Gastrocnemius medialis (tissue), 4 donors: Measurements from ENCODE around the gene MBNL2. TPM values are rescaled to one million over a fixed set of nuclear protein-coding genes. Genes with fewer than 3 reads are reported as not detected.

Experiments
- ATAC-seq, 2 donors: fragments of 150-250 bp; one replicate each; pipeline ENCODE4 v1.9.1; 2016
- DNase-seq, 2 donors: peaks; one replicate each; pipeline ENCODE4 v3.0.0-alpha.2; 2019
- H3K27ac ChIP-seq, 4 donors: fragments of 200-600 bp; sonication (generic); 1 replicate in 1 of 4; 2 replicates in 3 of 4; pipeline ENCODE4 v1.5.1; 2016 to 2018; ENCODE audit warnings: mild to moderate bottlenecking in 2 of 4, moderate library complexity in 1 of 4
- H3K27me3 ChIP-seq, 3 donors: fragments of 200-600 bp; sonication (generic) in 2 of 3; 1 replicate in 1 of 3; 2 replicates in 2 of 3; pipeline versions ENCODE4 v1.5.1 to v1.6.0; 2016 to 2019; ENCODE audit warnings: mild to moderate bottlenecking in 1 of 3, moderate library complexity in 1 of 3
- H3K36me3 ChIP-seq, 2 donors: fragments of 200-600 bp; sonication (generic) in 1 of 2; one replicate each; pipeline ENCODE4 v1.5.1; 2017 to 2018
- H3K4me1 ChIP-seq, 2 donors: fragments of 200-600 bp; sonication (generic) in 1 of 2; one replicate each; pipeline ENCODE4 v1.5.1; 2016 to 2017; ENCODE audit warnings: mild to moderate bottlenecking in 2 of 2
- H3K4me3 ChIP-seq, 4 donors: fragments of 200-600 bp; sonication (generic) in 3 of 4; 1 replicate in 1 of 4; 2 replicates in 3 of 4; pipeline ENCODE4 v1.5.1; 2016 to 2019; ENCODE audit warnings: mild to moderate bottlenecking in 2 of 4
- H3K9me3 ChIP-seq, 3 donors: fragments of 200-600 bp; sonication (generic) in 2 of 3; 1 replicate in 1 of 3; 2 replicates in 2 of 3; pipeline ENCODE4 v1.5.1; 2016 to 2019
- CTCF ChIP-seq, 5 experiments: fragments of 450-650 bp in 3 of 5; fragments of 200-600 bp in 2 of 5; sonication (generic) in 2 of 5; IDR thresholded peaks in 4 of 5; conservative IDR thresholded peaks in 1 of 5; 1 replicate in 4 of 5; 2 replicates in 1 of 5; pipeline ENCODE4 v1.5.1; 2016 to 2019; ENCODE audit warnings: antibody characterized with exemption in 5 of 5, mild to moderate bottlenecking in 3 of 5, moderate library complexity in 3 of 5
- POLR2A ChIP-seq, 2 donors: fragments of 450-650 bp; IDR thresholded peaks; one replicate each; pipeline ENCODE4 v1.6.1; 2017; ENCODE audit warnings: antibody characterized with exemption in 2 of 2, mild to moderate bottlenecking in 2 of 2, moderate library complexity in 2 of 2
- in situ Hi-C, 4 donors: fragments of 200-750 bp; cut with MboI; loops; one replicate each; pipeline versions ENCODE4 v1.15.0 to v1.8.0; 2017; ENCODE audit warnings: low sequenced_read_pairs in 4 of 4
- intact Hi-C: fragments of 100-400 bp; cut with DNase I; formaldehyde crosslinking; loops from one replicate; pipeline ENCODE4 v1.15.1; 2023; ENCODE audit warnings: low total_unique reads
- total RNA-seq, 4 donors: library from RNA; depleted of rRNA; stranded (reverse); fragments of >200 nt; gene quantifications; one replicate each; pipeline versions ENCODE4 v1.1.0 to v1.2.3, GENCODE V29; 2016

The MBNL2 gene
- total RNA-seq, 4 donors from 2014 or later: 47.9 to 92.0 (median 71.3) TPM

- Histone ChIP-seq H3K27me3 (no peaks in the 10 kb centered on the region), H3K36me3 (no peaks in the 10 kb centered on the region), H3K4me3 (no peak overlapping the region), H3K4me1 (peaks cover 61 to 72% of the 10 kb centered on the region in 2 donors), H3K9me3 (no peaks in the 10 kb centered on the region), H3K27ac (peak overlapping the region; percentile 13 to 45 (median 38))
- intact Hi-C loops (no loop called here), in situ Hi-C loops (no loop called here)
- no peak for TF ChIP-seq POLR2A (IDR thresholded peaks at IDR 0.05)
- no peak for TF ChIP-seq CTCF (IDR thresholded peaks at IDR 0.05 in 4 of 5, conservative IDR thresholded peaks at IDR 0.05 in 1 of 5)
- DNase-seq (no peak), ATAC-seq (no peak)
Measured at GRCh38 chr13:97307118-97307881, 85.2 kb downstream of the MBNL2 start.

- no peaks in the 10 kb centered on the region for H3K9me3 ChIP-seq
- H3K4me1 ChIP-seq: peaks cover 54 to 68% of the 10 kb centered on the region in 2 donors
- in situ Hi-C loops: no loop called here
- peak overlapping the region; percentile 13 to 45 (median 38) for H3K27ac ChIP-seq
- no peak for TF ChIP-seq POLR2A (IDR thresholded peaks at IDR 0.05)
- no peak for TF ChIP-seq CTCF (IDR thresholded peaks at IDR 0.05 in 4 of 5, conservative IDR thresholded peaks at IDR 0.05 in 1 of 5)
- H3K36me3 ChIP-seq: no peaks in the 10 kb centered on the region
- intact Hi-C loops: no loop called here
- H3K4me3 ChIP-seq: no peak overlapping the region
- ATAC-seq (peak; percentile 49 to 78), DNase-seq (no peak)
- no peaks in the 10 kb centered on the region for H3K27me3 ChIP-seq
Measured at GRCh38 chr13:97307882-97308624, 85.9 kb downstream of the MBNL2 start.

DNA sequence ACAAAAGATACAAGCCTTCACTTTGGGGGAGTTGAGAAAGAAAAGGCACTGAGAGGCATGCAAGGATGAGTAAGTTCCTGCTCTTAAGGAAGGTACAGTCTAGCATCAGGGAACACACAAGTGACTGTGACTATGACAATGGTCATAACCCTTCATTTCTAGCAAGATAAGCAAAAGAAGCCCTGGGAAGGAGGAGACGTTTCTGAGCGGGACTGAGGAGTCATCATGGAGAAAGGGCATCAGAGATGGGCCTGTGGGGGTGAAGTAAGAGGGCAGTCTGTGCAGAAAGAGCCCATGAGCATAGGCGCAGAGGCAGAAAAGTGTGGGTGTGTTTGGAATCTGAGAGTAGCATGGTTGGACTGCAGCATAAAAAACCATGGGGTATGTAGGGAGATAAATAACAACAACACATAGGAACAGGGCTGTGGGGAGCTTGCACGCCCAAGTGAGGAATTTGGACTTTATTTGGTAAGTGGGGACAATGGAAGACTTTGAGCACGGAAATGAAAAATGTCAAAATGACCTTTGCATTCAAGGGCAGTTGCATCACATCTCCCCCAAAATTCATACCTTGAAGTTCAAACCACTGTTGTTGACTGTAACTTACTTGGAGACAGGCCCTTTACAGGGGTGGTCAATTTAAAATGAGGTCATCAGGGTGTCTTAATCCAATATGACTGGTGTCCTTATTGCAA lies 86.7 kb downstream of the MBNL2 start:
- H3K4me1 ChIP-seq: peaks cover 57 to 67% of the 10 kb centered on the region in 2 donors
- in situ Hi-C loops: no loop called here
- TF ChIP-seq POLR2A (IDR thresholded peaks at IDR 0.05): no peak
- no peak for TF ChIP-seq CTCF (IDR thresholded peaks at IDR 0.05 in 4 of 5, conservative IDR thresholded peaks at IDR 0.05 in 1 of 5)

DNA sequence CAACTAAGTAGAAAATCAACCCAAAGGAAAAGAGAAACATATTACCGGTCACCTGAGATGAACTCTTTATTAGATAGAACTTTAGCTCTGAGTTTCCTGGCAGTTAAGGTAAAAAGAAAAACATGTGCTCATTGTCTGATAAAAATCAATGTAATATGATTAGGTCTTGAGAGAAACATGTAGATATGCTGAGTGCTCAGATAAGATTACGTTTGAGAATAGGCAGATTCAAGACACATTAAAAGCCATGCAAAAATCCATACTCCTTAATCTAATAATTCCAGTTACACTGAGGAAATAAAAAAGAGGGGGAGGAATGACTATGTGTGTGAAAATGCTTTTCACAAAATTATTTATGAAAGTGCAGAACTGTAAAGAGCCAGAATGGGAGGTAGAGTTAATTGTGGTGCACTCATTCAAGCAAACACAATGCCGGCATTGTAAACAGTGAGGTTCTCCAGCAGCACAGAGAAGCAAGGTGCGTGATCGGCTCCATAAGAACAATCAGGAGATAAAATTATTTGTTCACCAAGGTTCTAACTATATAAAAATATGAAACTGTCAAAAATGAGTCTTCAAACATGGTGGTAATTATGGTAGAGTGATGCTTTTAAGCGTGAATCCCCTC lies 88.8 kb downstream of the MBNL2 start:
- in situ Hi-C loops: no loop called here

More for the DNA sequence above, 86.7 kb downstream of the MBNL2 start:
- peak overlapping the region in 2 of 4 donors; percentile 35 to 45 for H3K27ac ChIP-seq
- ATAC-seq (no peak), DNase-seq (no peak)
- H3K27me3 ChIP-seq: no peaks in the 10 kb centered on the region
- H3K9me3 ChIP-seq: no peaks in the 10 kb centered on the region
- intact Hi-C loops: no loop called here
- H3K4me3 ChIP-seq: no peak overlapping the region
- no peaks in the 10 kb centered on the region for H3K36me3 ChIP-seq

More for the DNA sequence above, 88.8 kb downstream of the MBNL2 start:
- ATAC-seq (no peak), DNase-seq (no peak)
- no peak overlapping the region for H3K27ac ChIP-seq
- no peak overlapping the region for H3K4me3 ChIP-seq
- no peaks in the 10 kb centered on the region for H3K27me3 ChIP-seq
- peaks cover 57 to 77% of the 10 kb centered on the region in 2 donors for H3K4me1 ChIP-seq
- H3K36me3 ChIP-seq: no peaks in the 10 kb centered on the region
- H3K9me3 ChIP-seq: no peaks in the 10 kb centered on the region
- intact Hi-C loops: no loop called here
- TF ChIP-seq POLR2A (IDR thresholded peaks at IDR 0.05) (no peak), CTCF (IDR thresholded peaks at IDR 0.05 in 4 of 5, conservative IDR thresholded peaks at IDR 0.05 in 1 of 5) (no peak)
